MM.1S (cell line): ENCODE measurements around the gene VGLL3.

ENCODE experiments used
- EZH2 ChIP-seq: fragments of 300-600 bp; sonication (generic); optimal IDR thresholded peaks from 2 replicates; pipeline ENCODE3; 2017; ENCODE audit warnings: low read depth, mild to moderate bottlenecking, antibody characterized with exemption, low read length, mixed read lengths
- EZH2phosphoT487 ChIP-seq: fragments of 300-600 bp; sonication (generic); IDR thresholded peaks from 2 replicates; pipeline ENCODE4 v1.6.1; 2018; ENCODE audit warnings: antibody characterized with exemption, low read length
- TF ChIP-seq, protein P1 (sequence below): fragments of 300-600 bp; sonication (generic); IDR thresholded peaks from 2 replicates; pipeline ENCODE4 v1.5.1; 2016; ENCODE audit warnings: antibody characterized with exemption, low read length, mixed read lengths

DNA sequence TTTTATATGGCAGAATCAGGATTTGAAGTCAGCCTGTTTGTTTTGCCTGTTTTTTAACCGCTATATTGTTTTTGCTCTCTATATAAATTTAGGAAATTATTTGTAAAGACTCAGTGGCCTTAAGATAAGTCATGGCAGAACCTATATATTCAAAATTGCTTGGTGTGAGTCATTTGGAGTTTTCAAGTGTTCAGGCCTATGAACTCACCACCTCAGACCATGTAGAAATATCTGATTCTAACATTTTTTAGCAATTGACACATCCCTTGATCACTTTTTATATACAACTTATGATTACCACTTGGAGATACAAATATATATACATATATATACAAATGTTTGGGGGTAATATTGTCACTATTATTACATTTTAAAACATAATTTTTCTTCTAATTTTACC lies 95.7 kb downstream of the VGLL3 start:
- TF ChIP-seq, protein P1, sequence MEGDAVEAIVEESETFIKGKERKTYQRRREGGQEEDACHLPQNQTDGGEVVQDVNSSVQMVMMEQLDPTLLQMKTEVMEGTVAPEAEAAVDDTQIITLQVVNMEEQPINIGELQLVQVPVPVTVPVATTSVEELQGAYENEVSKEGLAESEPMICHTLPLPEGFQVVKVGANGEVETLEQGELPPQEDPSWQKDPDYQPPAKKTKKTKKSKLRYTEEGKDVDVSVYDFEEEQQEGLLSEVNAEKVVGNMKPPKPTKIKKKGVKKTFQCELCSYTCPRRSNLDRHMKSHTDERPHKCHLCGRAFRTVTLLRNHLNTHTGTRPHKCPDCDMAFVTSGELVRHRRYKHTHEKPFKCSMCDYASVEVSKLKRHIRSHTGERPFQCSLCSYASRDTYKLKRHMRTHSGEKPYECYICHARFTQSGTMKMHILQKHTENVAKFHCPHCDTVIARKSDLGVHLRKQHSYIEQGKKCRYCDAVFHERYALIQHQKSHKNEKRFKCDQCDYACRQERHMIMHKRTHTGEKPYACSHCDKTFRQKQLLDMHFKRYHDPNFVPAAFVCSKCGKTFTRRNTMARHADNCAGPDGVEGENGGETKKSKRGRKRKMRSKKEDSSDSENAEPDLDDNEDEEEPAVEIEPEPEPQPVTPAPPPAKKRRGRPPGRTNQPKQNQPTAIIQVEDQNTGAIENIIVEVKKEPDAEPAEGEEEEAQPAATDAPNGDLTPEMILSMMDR: no peak
- no peak for TF ChIP-seq EZH2
- TF ChIP-seq EZH2phosphoT487: no peak
